WI38 (cell line): ENCODE measurements around the gene PHLDA1.

ENCODE experiments used
- H3K4me3 ChIP-seq: 2 replicates; pipeline ENCODE4 v1.5.1; 2011; ENCODE audit warnings: low read depth, mild to moderate bottlenecking, control low read depth, low read length
- TF ChIP-seq, protein P1 (sequence below): IDR thresholded peaks from 2 replicates; pipeline ENCODE4 v1.5.1; 2012; ENCODE audit warnings: low read depth, mild to moderate bottlenecking, control low read depth, low read length

The PHLDA1 gene

DNA sequence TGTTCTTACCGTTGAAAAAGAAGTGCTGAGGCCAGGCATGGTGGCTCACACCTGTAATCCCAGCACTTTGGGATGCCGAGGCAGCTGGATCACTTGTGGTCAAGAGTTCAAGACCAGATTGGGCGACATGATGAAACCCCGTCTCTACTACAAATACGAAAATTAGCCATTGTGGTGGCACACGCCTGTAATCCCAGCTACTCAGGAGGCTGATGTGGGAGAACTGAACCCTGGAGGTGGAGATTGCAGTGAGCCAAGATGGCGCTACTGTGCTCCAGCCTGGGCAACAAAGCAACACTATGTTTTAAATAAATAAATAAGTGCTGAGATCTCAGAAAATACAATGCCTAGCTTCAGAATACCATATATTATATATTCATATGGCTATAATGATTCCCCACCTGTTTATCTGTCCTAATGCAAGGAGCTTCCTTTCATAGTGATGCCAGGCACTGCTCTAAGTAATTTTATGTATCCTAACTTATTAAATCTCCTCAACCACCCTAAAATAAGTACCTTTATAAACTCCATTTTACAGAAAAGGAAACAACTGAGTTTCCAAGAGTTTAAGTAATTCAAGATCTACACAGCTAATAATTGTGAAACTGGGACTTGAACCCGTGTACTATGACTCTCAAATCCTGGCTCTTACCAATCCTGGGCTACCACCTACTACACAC, 7.3 kb downstream of the PHLDA1 start:
- TF ChIP-seq, protein P1, sequence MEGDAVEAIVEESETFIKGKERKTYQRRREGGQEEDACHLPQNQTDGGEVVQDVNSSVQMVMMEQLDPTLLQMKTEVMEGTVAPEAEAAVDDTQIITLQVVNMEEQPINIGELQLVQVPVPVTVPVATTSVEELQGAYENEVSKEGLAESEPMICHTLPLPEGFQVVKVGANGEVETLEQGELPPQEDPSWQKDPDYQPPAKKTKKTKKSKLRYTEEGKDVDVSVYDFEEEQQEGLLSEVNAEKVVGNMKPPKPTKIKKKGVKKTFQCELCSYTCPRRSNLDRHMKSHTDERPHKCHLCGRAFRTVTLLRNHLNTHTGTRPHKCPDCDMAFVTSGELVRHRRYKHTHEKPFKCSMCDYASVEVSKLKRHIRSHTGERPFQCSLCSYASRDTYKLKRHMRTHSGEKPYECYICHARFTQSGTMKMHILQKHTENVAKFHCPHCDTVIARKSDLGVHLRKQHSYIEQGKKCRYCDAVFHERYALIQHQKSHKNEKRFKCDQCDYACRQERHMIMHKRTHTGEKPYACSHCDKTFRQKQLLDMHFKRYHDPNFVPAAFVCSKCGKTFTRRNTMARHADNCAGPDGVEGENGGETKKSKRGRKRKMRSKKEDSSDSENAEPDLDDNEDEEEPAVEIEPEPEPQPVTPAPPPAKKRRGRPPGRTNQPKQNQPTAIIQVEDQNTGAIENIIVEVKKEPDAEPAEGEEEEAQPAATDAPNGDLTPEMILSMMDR, result no peak
- H3K4me3 ChIP-seq, result no peak overlapping the region

DNA sequence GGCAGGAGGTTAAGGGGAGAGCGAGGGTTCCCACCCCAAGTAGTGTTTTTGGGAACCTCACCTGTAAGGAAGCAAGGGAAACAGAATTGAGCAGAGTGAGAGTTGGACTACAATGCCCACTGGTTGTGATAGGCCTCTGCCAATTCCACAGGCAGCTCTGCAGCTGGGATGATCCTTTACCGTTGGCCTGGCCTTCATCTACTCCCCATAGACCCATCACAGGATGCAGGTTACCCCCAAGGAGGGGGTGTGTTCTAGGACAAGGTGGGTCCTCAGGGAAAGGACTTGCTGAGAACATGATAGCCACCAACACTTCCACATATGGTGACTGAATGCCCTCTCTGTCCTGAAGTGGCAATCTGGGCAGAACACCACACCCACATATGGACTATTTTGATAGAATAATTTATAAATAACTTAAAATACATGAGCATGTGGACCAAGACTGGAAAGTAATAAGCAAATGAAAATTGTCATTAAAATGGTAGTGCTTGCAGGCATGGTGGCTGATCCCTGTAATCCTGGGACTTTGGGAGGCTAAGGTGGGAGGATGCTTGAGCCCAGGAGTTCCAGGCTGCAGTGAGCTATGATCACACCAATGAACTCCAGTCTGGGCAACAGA, 8.4 kb downstream of the PHLDA1 start:
- TF ChIP-seq, protein P1, result no peak
- no peak overlapping the region for H3K4me3 ChIP-seq

DNA sequence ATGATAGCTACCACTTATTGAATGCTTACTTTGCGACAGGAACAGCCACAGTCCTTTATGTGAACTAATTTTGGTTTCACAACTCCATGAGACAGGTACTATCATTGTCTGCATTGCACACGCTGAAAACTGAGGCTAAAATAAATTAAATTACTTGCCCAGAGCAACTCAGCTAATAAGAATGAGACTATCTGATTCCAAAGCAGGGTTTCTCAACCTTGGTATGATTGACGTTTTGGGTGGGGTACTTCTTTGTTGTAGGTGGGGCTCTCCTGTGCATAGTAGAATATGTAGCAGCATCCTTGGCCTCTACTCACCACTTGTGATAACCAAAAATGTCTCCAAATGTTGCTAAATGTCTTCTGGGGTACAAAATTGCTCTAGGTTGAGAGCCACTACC, 9.1 kb downstream of the PHLDA1 start:
- no peak overlapping the region for H3K4me3 ChIP-seq
- TF ChIP-seq, protein P1, result no peak

DNA sequence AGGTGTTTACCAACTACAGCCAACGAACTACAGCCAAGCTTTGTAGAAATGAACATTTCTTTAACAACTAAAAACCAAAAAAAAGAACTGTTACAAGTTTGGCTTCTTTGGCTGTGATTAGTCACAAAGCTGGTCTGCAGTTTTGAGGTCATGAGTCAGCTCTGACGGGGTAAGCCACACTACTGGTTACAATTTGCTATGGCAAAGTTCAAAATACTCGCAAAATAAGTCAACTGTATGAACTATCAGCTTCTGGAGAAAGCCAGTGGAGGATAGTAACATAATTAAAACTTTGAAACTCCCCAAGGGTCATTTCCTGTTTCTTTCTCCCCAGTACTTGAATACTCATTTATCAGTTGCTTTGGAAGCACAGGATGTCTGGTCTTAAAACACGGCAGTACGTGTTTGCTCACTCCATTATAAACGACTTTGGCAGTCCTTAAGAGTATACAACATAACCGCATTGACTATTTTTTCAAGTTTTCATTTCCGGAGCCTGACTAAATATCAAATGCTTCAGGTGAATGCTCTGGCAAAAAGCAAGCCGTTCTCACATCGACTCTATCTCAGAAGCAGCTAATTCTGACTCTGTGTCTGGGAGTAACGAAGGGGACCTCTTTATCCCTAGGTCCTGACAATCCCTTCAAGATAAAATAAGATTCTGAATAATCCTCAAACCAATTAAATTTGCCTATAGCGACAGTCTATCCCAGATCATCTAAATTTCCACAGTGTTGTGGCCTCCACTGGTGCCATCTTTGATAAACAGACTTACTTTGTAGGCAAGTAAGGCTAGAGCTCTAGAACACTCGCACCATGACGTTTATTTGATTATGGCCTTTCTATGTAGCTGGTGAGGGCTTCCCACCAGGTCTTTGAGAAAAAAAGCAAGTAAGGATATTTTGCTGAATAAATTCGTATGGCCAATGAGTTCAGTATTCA, 10.6 kb downstream of the PHLDA1 start:
- peak overlapping the region; percentile 16; the same call in 1 of the 2 replicates for H3K4me3 ChIP-seq
- TF ChIP-seq, protein P1, result no peak

DNA sequence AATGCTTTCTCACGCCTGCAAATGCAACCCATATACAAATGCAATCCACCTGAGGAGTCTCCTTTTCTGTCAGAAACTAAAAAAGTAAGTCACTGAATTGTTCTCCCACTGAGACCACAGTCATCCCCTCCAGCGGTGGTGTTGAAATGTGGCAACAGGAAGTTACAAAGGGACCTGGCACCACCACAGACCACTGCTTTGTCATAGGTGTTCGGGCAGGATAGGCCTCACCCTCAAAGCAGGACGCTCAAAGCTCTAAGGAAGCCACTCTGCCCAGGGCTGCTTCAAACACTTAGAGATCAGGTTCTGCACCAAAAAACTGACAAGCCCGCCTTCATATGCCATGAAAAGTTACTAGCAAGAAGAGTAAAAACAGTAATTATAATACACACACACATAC, 11.3 kb downstream of the PHLDA1 start:
- H3K4me3 ChIP-seq, result no peak overlapping the region
- TF ChIP-seq, protein P1, result no peak

DNA sequence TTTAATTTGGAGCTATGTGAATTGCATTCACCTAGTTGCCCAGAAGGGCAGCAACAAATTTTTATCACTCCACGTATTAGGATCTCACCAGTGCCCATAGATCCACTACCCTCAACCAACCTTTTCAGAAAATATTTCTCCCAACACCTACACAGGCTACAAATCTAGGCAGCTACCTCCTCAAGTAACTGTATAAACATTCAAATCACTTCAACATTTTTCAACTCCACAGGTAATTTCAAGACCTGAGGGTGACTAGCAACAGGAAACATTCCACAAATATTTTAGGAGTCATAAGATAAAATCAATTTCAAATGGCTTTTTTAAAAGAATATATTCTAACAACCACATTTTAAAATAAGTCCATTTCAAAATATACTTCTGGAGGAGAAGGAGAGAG, 12.9 kb downstream of the PHLDA1 start:
- TF ChIP-seq, protein P1, result no peak
- no peak overlapping the region for H3K4me3 ChIP-seq

DNA sequence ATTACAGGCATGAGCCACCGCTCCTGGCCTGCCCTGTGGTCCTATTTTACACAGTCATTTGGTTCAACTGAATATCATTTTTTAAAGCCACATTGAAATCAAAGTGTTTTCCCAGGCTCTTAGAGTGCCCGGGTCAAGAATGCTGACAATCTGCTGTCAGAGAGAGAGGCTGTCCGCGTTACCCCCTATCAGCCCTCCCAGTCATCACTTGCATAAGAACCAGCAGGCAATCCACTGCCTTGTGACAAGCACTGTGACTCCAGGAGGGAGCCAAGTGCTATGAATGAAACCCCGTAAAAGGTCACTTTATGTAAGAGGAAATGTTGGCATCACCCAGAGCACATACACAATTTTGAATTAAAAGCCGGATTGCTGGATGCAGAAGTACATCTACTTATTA, 13.5 kb downstream of the PHLDA1 start:
- TF ChIP-seq, protein P1, result no peak

More for the DNA sequence above, 13.5 kb downstream of the PHLDA1 start:
- H3K4me3 ChIP-seq, result no peak overlapping the region
